ENCODE results near the gene CBX6.

CBX6 gene

GRCh38 chr22:38882972-38883622 is 11.1 kb upstream of the CBX6 start:
- no peak for DNase-seq (ENCODE audit: low read depth)
- in situ Hi-C loops (cut with HindIII; ENCODE audit: low sequenced_read_pairs) = no loop called here
- no peak overlapping the region for H3K4me3 ChIP-seq (ENCODE audit: low read depth, low read length)
- no peak for TF ChIP-seq CTCF (IDR thresholded peaks at IDR 0.05; ENCODE audit: low read depth, low read length, missing control alignments)

GRCh38 chr22:38881997-38882879 is 10.2 kb upstream of the CBX6 start:
- no peak for DNase-seq (ENCODE audit: low read depth)
- in situ Hi-C loops (cut with HindIII; ENCODE audit: low sequenced_read_pairs) = no loop called here
- no peak overlapping the region for H3K4me3 ChIP-seq (ENCODE audit: low read depth, low read length)
- TF ChIP-seq CTCF (IDR thresholded peaks at IDR 0.05; ENCODE audit: low read depth, low read length, missing control alignments) = no peak

GRCh38 chr22:38881464-38881871 is 9.5 kb upstream of the CBX6 start:
- in situ Hi-C loops (cut with HindIII; ENCODE audit: low sequenced_read_pairs) = no loop called here
- H3K4me3 ChIP-seq (ENCODE audit: low read depth, low read length) = no peak overlapping the region
- peak; percentile 35 for DNase-seq (ENCODE audit: low read depth)
- no peak for TF ChIP-seq CTCF (IDR thresholded peaks at IDR 0.05; ENCODE audit: low read depth, low read length, missing control alignments)

- in situ Hi-C loops (cut with HindIII; ENCODE audit: low sequenced_read_pairs) = no loop called here
- TF ChIP-seq CTCF (IDR thresholded peaks at IDR 0.05; ENCODE audit: low read depth, low read length, missing control alignments) = no peak
- no peak for DNase-seq (ENCODE audit: low read depth)
- no peak overlapping the region for H3K4me3 ChIP-seq (ENCODE audit: low read depth, low read length)
These were observed 7.9 kb upstream of the CBX6 start for GRCh38 chr22:38879961-38880360.

- in situ Hi-C loops (cut with HindIII; ENCODE audit: low sequenced_read_pairs) = no loop called here
- H3K4me3 ChIP-seq (ENCODE audit: low read depth, low read length) = no peak overlapping the region
- no peak for DNase-seq (ENCODE audit: low read depth)
- no peak for TF ChIP-seq CTCF (IDR thresholded peaks at IDR 0.05; ENCODE audit: low read depth, low read length, missing control alignments)
These were observed 7.2 kb upstream of the CBX6 start for GRCh38 chr22:38879108-38879729.

- TF ChIP-seq CTCF (IDR thresholded peaks at IDR 0.05; ENCODE audit: low read depth, low read length, missing control alignments) = no peak
- in situ Hi-C loops (cut with HindIII; ENCODE audit: low sequenced_read_pairs) = no loop called here
- no peak overlapping the region for H3K4me3 ChIP-seq (ENCODE audit: low read depth, low read length)
- DNase-seq (ENCODE audit: low read depth) = no peak
These were observed 6.0 kb upstream of the CBX6 start for GRCh38 chr22:38878001-38878400.

All from astrocyte of the cerebellum (primary cell).